SK-N-SH (cell line): Measurements from ENCODE around the gene SLC35A4. TPM values are rescaled to one million over a fixed set of nuclear protein-coding genes. Genes with fewer than 3 reads are reported as not detected.

Source experiments
- CTCF ChIA-PET: fragments of 300-600, 350-600 bp; formaldehyde crosslinking; extraction: SDS; loops from one replicate; lab custom pipeline; 2021; lab: Yijun Ruan, JAX
- POLR2A ChIA-PET: fragments of 350-600 bp; sonication (Branson Sonifier 250); formaldehyde crosslinking; extraction: SDS; loops from one replicate; lab custom pipeline; 2020; ENCODE audit warnings: antibody characterized with exemption, inconsistent platforms; lab: Yijun Ruan, JAX
- DNase-seq: peaks from one replicate; pipeline ENCODE4 v3.0.0; 2012
- H2AFZ ChIP-seq: fragments of 200-600 bp; sonication (generic); 2 replicates; pipeline ENCODE4 v1.8.1; 2016; ENCODE audit warnings: antibody characterized with exemption, mild to moderate bottlenecking, low read depth
- H3F3A ChIP-seq: fragments of 200-600 bp; sonication (generic); replicated peaks from 2 replicates; pipeline ENCODE3; 2016; ENCODE audit warnings: antibody characterized with exemption, mild to moderate bottlenecking; ENCODE audit not compliant: insufficient read depth
- H3K27ac ChIP-seq, 2 experiments: fragments of 200-500 bp in 1 of 2; fragments of 200-600 bp in 1 of 2; sonication (Bioruptor generic) in 1 of 2; sonication (generic), shearing (Covaris generic) in 1 of 2; 2 replicates each; pipeline versions ENCODE4 v1.5.1 to v1.6.1; 2014 to 2016; ENCODE audit warnings: low read depth in 2 of 2, inconsistent platforms in 1 of 2, low read length in 1 of 2, mild to moderate bottlenecking in 1 of 2, mixed read lengths in 1 of 2
- H3K27me3 ChIP-seq: fragments of 200-600 bp; sonication (generic), shearing (Covaris generic); 2 replicates; pipeline ENCODE4 v1.6.1; 2016; ENCODE audit warnings: mixed run types; ENCODE audit not compliant: insufficient read depth
- H3K36me3 ChIP-seq, 2 experiments: fragments of 200-500 bp in 1 of 2; fragments of 200-600 bp in 1 of 2; sonication (Bioruptor generic) in 1 of 2; sonication (generic) in 1 of 2; replicated peaks in 1 of 2; 2 replicates each; pipeline versions ENCODE3 to v1.5.1; 2014 to 2016; ENCODE audit warnings: low read length in 1 of 2, mild to moderate bottlenecking in 1 of 2; ENCODE audit not compliant: insufficient read depth in 2 of 2, control insufficient read depth in 1 of 2
- H3K4me1 ChIP-seq, 2 experiments: fragments of 200-500 bp in 1 of 2; fragments of 200-600 bp in 1 of 2; sonication (Bioruptor generic) in 1 of 2; sonication (generic), shearing (Covaris generic) in 1 of 2; 2 replicates each; pipeline versions ENCODE4 v1.5.1 to v1.6.1; 2014 to 2016; ENCODE audit warnings: low read depth in 1 of 2, low read length in 1 of 2, mixed run types in 1 of 2; ENCODE audit not compliant: insufficient read depth in 2 of 2, control insufficient read depth in 1 of 2
- H3K4me2 ChIP-seq: fragments of 200-600 bp; sonication (generic), shearing (Covaris generic); 2 replicates; pipeline ENCODE4 v1.6.1; 2017; ENCODE audit warnings: mixed run types
- H3K4me3 ChIP-seq, 2 experiments: fragments of 200-500 bp in 1 of 2; fragments of 200-600 bp in 1 of 2; sonication (Bioruptor generic) in 1 of 2; sonication (generic), shearing (Covaris generic) in 1 of 2; 2 replicates each; pipeline versions ENCODE4 v1.5.1 to v1.8.1; 2014 to 2016; ENCODE audit warnings: low read depth in 2 of 2, inconsistent platforms in 1 of 2, low read length in 1 of 2, mild to moderate bottlenecking in 1 of 2, mixed read lengths in 1 of 2, moderate library complexity in 1 of 2
- H3K79me2 ChIP-seq: fragments of 200-600 bp; sonication (generic); 2 replicates; pipeline ENCODE4 v1.8.1; 2017; ENCODE audit warnings: mild to moderate bottlenecking; ENCODE audit not compliant: insufficient read depth
- H3K9ac ChIP-seq: fragments of 200-600 bp; sonication (generic); 2 replicates; pipeline ENCODE4 v1.6.1; 2017; ENCODE audit warnings: mixed run types
- H3K9me2 ChIP-seq: fragments of 200-600 bp; sonication (generic); 2 replicates; pipeline ENCODE4 v1.6.1; 2017; ENCODE audit warnings: mixed run types
- H3K9me3 ChIP-seq: fragments of 200-600 bp; sonication (generic); 2 replicates; pipeline ENCODE4 v1.6.1; 2017; ENCODE audit warnings: mixed run types, mild to moderate bottlenecking, moderate library complexity
- H4K20me1 ChIP-seq: fragments of 200-600 bp; sonication (generic); 2 replicates; pipeline ENCODE4 v1.6.1; 2017; ENCODE audit warnings: mild to moderate bottlenecking, mixed run types; ENCODE audit not compliant: insufficient read depth
- CHD2 ChIP-seq: fragments of 150-350 bp; IDR thresholded peaks from 2 replicates; pipeline ENCODE4 v1.6.1; 2018; ENCODE audit warnings: low read length; ENCODE audit not compliant: partially characterized antibody
- ELF1 ChIP-seq: IDR thresholded peaks from 2 replicates; pipeline ENCODE4 v1.4.0; 2012
- FOXJ3 ChIP-seq: sonication (generic); formaldehyde crosslinking; IDR thresholded peaks from 2 replicates; pipeline ENCODE4 v1.5.1; 2020; ENCODE audit warnings: mild to moderate bottlenecking, missing genetic modification reagents
- GATA2 ChIP-seq: sonication (generic); formaldehyde crosslinking; IDR thresholded peaks from 2 replicates; pipeline ENCODE4 v1.5.0; 2020; ENCODE audit warnings: mild to moderate bottlenecking, missing genetic modification reagents
- MEF2A ChIP-seq: IDR thresholded peaks from 2 replicates; pipeline ENCODE4 v1.4.0; 2012; ENCODE audit warnings: low read depth, borderline replicate concordance
- NFIC ChIP-seq: IDR thresholded peaks from 2 replicates; pipeline ENCODE4 v1.4.0; 2012; ENCODE audit warnings: borderline replicate concordance
- NRF1 ChIP-seq: IDR thresholded peaks from 2 replicates; pipeline ENCODE4 v1.6.1; 2012; ENCODE audit warnings: low read depth, mild to moderate bottlenecking, low read length
- RAD21 ChIP-seq: IDR thresholded peaks from 2 replicates; pipeline ENCODE4 v1.6.1; 2012; ENCODE audit warnings: mild to moderate bottlenecking, low read length
- RCOR1 ChIP-seq: fragments of 150-350 bp; IDR thresholded peaks from 2 replicates; pipeline ENCODE4 v1.6.1; 2017; ENCODE audit warnings: antibody characterized with exemption, low read length
- RFX5 ChIP-seq: IDR thresholded peaks from 2 replicates; pipeline ENCODE4 v1.6.1; 2012; ENCODE audit warnings: mild to moderate bottlenecking, improper control_type of control experiment, low read length
- SIN3A ChIP-seq: IDR thresholded peaks from 2 replicates; pipeline ENCODE4 v1.6.1; 2012; ENCODE audit warnings: low read depth, mild to moderate bottlenecking, low read length, moderate library complexity, borderline replicate concordance
- TCF12 ChIP-seq: IDR thresholded peaks from 2 replicates; pipeline ENCODE4 v1.4.0; 2012
- YY1 ChIP-seq: IDR thresholded peaks from 2 replicates; pipeline ENCODE4 v1.4.0; 2012; ENCODE audit warnings: low read depth, mild to moderate bottlenecking
- WGBS: methylation state at CpG from one replicate; pipeline ENCODE4 v1.1.6; 2017; ENCODE audit warnings: low lambda C conversion rate; 5-methylcytosine and 5-hydroxymethylcytosine counted together
- polyA plus RNA-seq, 3 experiments: library from polyadenylated mRNA; depleted of rRNA; stranded (reverse); fragments of >200 nt; gene quantifications; 2 replicates each; pipeline ENCODE4 v1.2.3, GENCODE V29; 2012
- TF ChIP-seq, protein P1 (sequence below): IDR thresholded peaks from 2 replicates; pipeline ENCODE4 v1.6.1; 2012; ENCODE audit warnings: mild to moderate bottlenecking, low read depth, low read length, moderate library complexity
- TF ChIP-seq, protein P2 (sequence below): fragments of 200-600 bp; sonication (generic); IDR thresholded peaks from 2 replicates; pipeline ENCODE4 v1.6.1; 2017; ENCODE audit warnings: antibody characterized with exemption, mild to moderate bottlenecking, moderate library complexity
- TF ChIP-seq, protein P3 (sequence below): fragments of 150-350 bp; IDR thresholded peaks from 2 replicates; pipeline ENCODE4 v1.6.1; 2016; ENCODE audit warnings: mild to moderate bottlenecking, low read depth, low read length
- TF ChIP-seq, protein P4 (sequence below): IDR thresholded peaks from 2 replicates; pipeline ENCODE4 v1.4.0; 2012; ENCODE audit warnings: low read depth, borderline replicate concordance

SLC35A4 gene
- polyA plus RNA-seq, 1 of the 3 experiments (the other 2 are of a cell fraction) = 56.2 TPM

DNA sequence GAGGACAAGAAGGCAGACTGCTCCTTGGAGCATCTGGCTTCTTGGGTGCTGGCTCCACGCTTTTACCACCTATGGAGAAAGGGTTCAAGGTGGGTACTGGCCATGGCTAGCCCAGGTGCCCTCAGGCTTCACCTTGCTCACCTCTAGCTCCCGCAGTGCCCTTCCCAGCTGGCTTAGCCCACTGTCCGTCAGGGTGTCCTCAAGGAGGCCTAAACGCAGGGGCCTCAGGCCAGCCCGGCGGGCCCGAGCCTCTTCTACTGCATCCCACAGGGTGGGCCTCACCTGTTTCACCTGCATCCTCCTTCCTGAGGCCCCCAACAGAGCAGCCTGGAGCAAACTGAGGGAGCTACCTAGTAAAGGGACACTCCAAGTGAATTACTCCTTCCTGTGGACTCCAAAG, 9.1 kb downstream of the SLC35A4 start (continued):
- TF ChIP-seq, protein P1, sequence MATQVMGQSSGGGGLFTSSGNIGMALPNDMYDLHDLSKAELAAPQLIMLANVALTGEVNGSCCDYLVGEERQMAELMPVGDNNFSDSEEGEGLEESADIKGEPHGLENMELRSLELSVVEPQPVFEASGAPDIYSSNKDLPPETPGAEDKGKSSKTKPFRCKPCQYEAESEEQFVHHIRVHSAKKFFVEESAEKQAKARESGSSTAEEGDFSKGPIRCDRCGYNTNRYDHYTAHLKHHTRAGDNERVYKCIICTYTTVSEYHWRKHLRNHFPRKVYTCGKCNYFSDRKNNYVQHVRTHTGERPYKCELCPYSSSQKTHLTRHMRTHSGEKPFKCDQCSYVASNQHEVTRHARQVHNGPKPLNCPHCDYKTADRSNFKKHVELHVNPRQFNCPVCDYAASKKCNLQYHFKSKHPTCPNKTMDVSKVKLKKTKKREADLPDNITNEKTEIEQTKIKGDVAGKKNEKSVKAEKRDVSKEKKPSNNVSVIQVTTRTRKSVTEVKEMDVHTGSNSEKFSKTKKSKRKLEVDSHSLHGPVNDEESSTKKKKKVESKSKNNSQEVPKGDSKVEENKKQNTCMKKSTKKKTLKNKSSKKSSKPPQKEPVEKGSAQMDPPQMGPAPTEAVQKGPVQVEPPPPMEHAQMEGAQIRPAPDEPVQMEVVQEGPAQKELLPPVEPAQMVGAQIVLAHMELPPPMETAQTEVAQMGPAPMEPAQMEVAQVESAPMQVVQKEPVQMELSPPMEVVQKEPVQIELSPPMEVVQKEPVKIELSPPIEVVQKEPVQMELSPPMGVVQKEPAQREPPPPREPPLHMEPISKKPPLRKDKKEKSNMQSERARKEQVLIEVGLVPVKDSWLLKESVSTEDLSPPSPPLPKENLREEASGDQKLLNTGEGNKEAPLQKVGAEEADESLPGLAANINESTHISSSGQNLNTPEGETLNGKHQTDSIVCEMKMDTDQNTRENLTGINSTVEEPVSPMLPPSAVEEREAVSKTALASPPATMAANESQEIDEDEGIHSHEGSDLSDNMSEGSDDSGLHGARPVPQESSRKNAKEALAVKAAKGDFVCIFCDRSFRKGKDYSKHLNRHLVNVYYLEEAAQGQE = no peak

GRCh38 chr5:140574165-140574564, 9.5 kb downstream of the SLC35A4 start:
- CTCF ChIA-PET = interaction anchor here (0.8 to 0.9 kb wide), 2 partner anchors 8 to 9 kb away, joined by 3 read pairs; no protein-coding TSS in a partner anchor
- WGBS = 61% methylated on average over 3 of the region's 3 CpGs
- no peak for DNase-seq
- POLR2A ChIA-PET = no interaction called here
- Histone ChIP-seq H3F3A (no peaks in the 10 kb centered on the region), H3K36me3 (no peaks in the 10 kb centered on the region), H3K9me3 (no peaks in the 10 kb centered on the region), H2AFZ (no peak overlapping the region), H3K4me2 (no peak overlapping the region), H3K79me2 (no peaks in the 10 kb centered on the region), H3K4me3 (no peak overlapping the region), H3K9ac (no peak overlapping the region), H3K27me3 (no peaks in the 10 kb centered on the region), H3K9me2 (no peaks in the 10 kb centered on the region), H3K4me1 (no peaks in the 10 kb centered on the region), H3K27ac (no peak overlapping the region), H4K20me1 (no peaks in the 10 kb centered on the region)
- TF ChIP-seq FOXJ3 (CRISPR knock-in tag) (no peak), NRF1 (no peak), SIN3A (no peak), RAD21 (no peak), NFIC (no peak), TCF12 (no peak), MEF2A (no peak), RCOR1 (no peak), YY1 (no peak), GATA2 (CRISPR knock-in tag) (no peak), CHD2 (no peak), RFX5 (no peak), ELF1 (no peak)
- TF ChIP-seq, protein P2, sequence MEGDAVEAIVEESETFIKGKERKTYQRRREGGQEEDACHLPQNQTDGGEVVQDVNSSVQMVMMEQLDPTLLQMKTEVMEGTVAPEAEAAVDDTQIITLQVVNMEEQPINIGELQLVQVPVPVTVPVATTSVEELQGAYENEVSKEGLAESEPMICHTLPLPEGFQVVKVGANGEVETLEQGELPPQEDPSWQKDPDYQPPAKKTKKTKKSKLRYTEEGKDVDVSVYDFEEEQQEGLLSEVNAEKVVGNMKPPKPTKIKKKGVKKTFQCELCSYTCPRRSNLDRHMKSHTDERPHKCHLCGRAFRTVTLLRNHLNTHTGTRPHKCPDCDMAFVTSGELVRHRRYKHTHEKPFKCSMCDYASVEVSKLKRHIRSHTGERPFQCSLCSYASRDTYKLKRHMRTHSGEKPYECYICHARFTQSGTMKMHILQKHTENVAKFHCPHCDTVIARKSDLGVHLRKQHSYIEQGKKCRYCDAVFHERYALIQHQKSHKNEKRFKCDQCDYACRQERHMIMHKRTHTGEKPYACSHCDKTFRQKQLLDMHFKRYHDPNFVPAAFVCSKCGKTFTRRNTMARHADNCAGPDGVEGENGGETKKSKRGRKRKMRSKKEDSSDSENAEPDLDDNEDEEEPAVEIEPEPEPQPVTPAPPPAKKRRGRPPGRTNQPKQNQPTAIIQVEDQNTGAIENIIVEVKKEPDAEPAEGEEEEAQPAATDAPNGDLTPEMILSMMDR = no peak
- TF ChIP-seq, protein P3, sequence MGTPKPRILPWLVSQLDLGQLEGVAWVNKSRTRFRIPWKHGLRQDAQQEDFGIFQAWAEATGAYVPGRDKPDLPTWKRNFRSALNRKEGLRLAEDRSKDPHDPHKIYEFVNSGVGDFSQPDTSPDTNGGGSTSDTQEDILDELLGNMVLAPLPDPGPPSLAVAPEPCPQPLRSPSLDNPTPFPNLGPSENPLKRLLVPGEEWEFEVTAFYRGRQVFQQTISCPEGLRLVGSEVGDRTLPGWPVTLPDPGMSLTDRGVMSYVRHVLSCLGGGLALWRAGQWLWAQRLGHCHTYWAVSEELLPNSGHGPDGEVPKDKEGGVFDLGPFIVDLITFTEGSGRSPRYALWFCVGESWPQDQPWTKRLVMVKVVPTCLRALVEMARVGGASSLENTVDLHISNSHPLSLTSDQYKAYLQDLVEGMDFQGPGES = no peak
- TF ChIP-seq, protein P4, sequence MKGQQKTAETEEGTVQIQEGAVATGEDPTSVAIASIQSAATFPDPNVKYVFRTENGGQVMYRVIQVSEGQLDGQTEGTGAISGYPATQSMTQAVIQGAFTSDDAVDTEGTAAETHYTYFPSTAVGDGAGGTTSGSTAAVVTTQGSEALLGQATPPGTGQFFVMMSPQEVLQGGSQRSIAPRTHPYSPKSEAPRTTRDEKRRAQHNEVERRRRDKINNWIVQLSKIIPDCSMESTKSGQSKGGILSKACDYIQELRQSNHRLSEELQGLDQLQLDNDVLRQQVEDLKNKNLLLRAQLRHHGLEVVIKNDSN = no peak
